H1 (cell line): ENCODE results near the gene SYTL1. TPM values are rescaled to one million over a fixed set of nuclear protein-coding genes. Genes with fewer than 3 reads are reported as not detected.

Source experiments
- CTCF ChIA-PET: fragments of 300-600 bp; sonication (Branson Sonifier 250); formaldehyde crosslinking; loops from one replicate; lab custom pipeline; 2021; ENCODE audit not compliant: partially characterized antibody; lab: Charles Lee
- POLR2A ChIA-PET: fragments of 300-600 bp; sonication (Branson Sonifier 250); formaldehyde crosslinking; loops from one replicate; lab custom pipeline; 2021; ENCODE audit warnings: inconsistent platforms; ENCODE audit not compliant: partially characterized antibody; lab: Charles Lee
- DNase-seq, 2 experiments: peaks; one replicate each; pipeline versions ENCODE4 v3.0.0 to v3.0.0-alpha.2; 2010 to 2022; ENCODE audit warnings: low spot score in 2 of 2, low read depth in 1 of 2, mixed read lengths in 1 of 2
- FAIRE-seq: peaks from 2 replicates; lab custom pipeline; 2011; peaks lifted over from hg19 to GRCh38; lab: Jason Lieb, UNC
- H2AFZ ChIP-seq: 2 replicates; pipeline ENCODE4 v1.8.1; 2012; ENCODE audit warnings: low read length, inconsistent platforms
- H2AK5ac ChIP-seq: 2 replicates; pipeline ENCODE4 v1.6.1; 2013; ENCODE audit warnings: low read depth, low read length
- H2BK120ac ChIP-seq: replicated peaks from 2 replicates; pipeline ENCODE3; 2013; ENCODE audit warnings: low read depth, low read length, inconsistent platforms
- H2BK12ac ChIP-seq: 2 replicates; pipeline ENCODE4 v1.6.1; 2013; ENCODE audit warnings: low read depth, low read length
- H2BK15ac ChIP-seq: 2 replicates; pipeline ENCODE4 v1.6.1; 2013; ENCODE audit warnings: low read length
- H2BK20ac ChIP-seq: 2 replicates; pipeline ENCODE4 v1.6.1; 2013; ENCODE audit warnings: low read length
- H2BK5ac ChIP-seq: 2 replicates; pipeline ENCODE4 v1.6.1; 2013; ENCODE audit warnings: low read depth, low read length
- H3K14ac ChIP-seq: 2 replicates; pipeline ENCODE4 v1.6.1; 2013; ENCODE audit warnings: inconsistent platforms; ENCODE audit not compliant: insufficient read length
- H3K18ac ChIP-seq: 2 replicates; pipeline ENCODE4 v1.6.1; 2013; ENCODE audit warnings: low read length; ENCODE audit errors: extremely low read depth
- H3K23ac ChIP-seq: 2 replicates; pipeline ENCODE4 v1.6.1; 2013; ENCODE audit warnings: inconsistent platforms; ENCODE audit not compliant: insufficient read length
- H3K23me2 ChIP-seq: 2 replicates; pipeline ENCODE4 v1.6.1; 2013; ENCODE audit warnings: low read depth, low read length
- H3K27ac ChIP-seq: 2 replicates; pipeline ENCODE4 v1.6.1; 2011; ENCODE audit warnings: low read depth, low read length, inconsistent platforms
- H3K27me3 ChIP-seq, 4 experiments: replicated peaks in 1 of 4; 1 replicate in 1 of 4; 2 replicates in 3 of 4; pipeline versions ENCODE4 v1.6.1 to v1.8.1; 2011 to 2013; ENCODE audit warnings: low read length in 3 of 4, mild to moderate bottlenecking in 3 of 4, inconsistent platforms in 2 of 4, mixed read lengths in 2 of 4, moderate library complexity in 1 of 4; ENCODE audit not compliant: control insufficient read depth in 3 of 4, insufficient read depth in 3 of 4; ENCODE audit errors: extremely low read depth in 1 of 4
- H3K36me3 ChIP-seq, 4 experiments: 2 replicates each; pipeline versions ENCODE4 v1.6.1 to v1.8.1; 2011 to 2013; ENCODE audit warnings: mild to moderate bottlenecking in 4 of 4, low read length in 3 of 4, moderate library complexity in 2 of 4, control low read depth in 1 of 4, inconsistent platforms in 1 of 4; ENCODE audit not compliant: insufficient read depth in 4 of 4, control insufficient read depth in 2 of 4
- H3K4ac ChIP-seq: replicated peaks from 2 replicates; pipeline ENCODE3; 2013; ENCODE audit warnings: low read length, low read depth, mixed read lengths, inconsistent platforms; ENCODE audit not compliant: insufficient read length
- H3K4me1 ChIP-seq, 4 experiments: replicated peaks in 1 of 4; 1 replicate in 1 of 4; 2 replicates in 3 of 4; pipeline versions ENCODE4 v1.6.1 to v1.8.1; 2011 to 2013; ENCODE audit warnings: low read length in 3 of 4, inconsistent platforms in 2 of 4, mixed read lengths in 1 of 4; ENCODE audit not compliant: insufficient read depth in 4 of 4, control insufficient read depth in 3 of 4
- H3K4me2 ChIP-seq, 2 experiments: 2 replicates each; pipeline versions ENCODE4 v1.6.1 to v1.8.1; 2011 to 2013; ENCODE audit warnings: low read depth in 2 of 2, low read length in 2 of 2, control low read depth in 1 of 2, inconsistent platforms in 1 of 2, mild to moderate bottlenecking in 1 of 2; ENCODE audit not compliant: insufficient read depth in 1 of 2
- H3K4me3 ChIP-seq, 4 experiments: fragments of 200-600, 300-600 bp in 1 of 4; sonication (generic), shearing (Covaris generic), sonication (Bioruptor Twin) in 1 of 4; 2 replicates each; pipeline versions ENCODE4 v1.5.1 to v1.8.1; 2011 to 2016; ENCODE audit warnings: low read length in 4 of 4, low read depth in 3 of 4, control low read depth in 2 of 4, inconsistent platforms in 2 of 4, mild to moderate bottlenecking in 2 of 4, mixed read lengths in 1 of 4, moderate library complexity in 1 of 4; ENCODE audit not compliant: insufficient read depth in 2 of 4; ENCODE audit errors: extremely low read depth in 1 of 4
- H3K56ac ChIP-seq: replicated peaks from 2 replicates; pipeline ENCODE3; 2013; ENCODE audit warnings: low read depth, mild to moderate bottlenecking, mixed read lengths, low read length, inconsistent platforms; ENCODE audit not compliant: insufficient read length
- H3K79me1 ChIP-seq: 2 replicates; pipeline ENCODE4 v1.6.1; 2013; ENCODE audit warnings: low read depth, low read length, control low read depth
- H3K79me2 ChIP-seq, 2 experiments: 2 replicates each; pipeline versions ENCODE4 v1.6.1 to v1.8.1; 2012 to 2013; ENCODE audit warnings: low read length in 2 of 2, mild to moderate bottlenecking in 2 of 2, inconsistent platforms in 1 of 2; ENCODE audit not compliant: insufficient read depth in 2 of 2, control insufficient read depth in 1 of 2
- H3K9ac ChIP-seq, 4 experiments: replicated peaks in 1 of 4; 1 replicate in 1 of 4; 2 replicates in 3 of 4; pipeline versions ENCODE4 v1.6.1 to v1.8.1; 2011 to 2013; ENCODE audit warnings: low read depth in 3 of 4, low read length in 3 of 4, control low read depth in 2 of 4, mild to moderate bottlenecking in 2 of 4, moderate library complexity in 2 of 4, inconsistent platforms in 1 of 4; ENCODE audit errors: extremely low read depth in 1 of 4
- H3K9me3 ChIP-seq, 2 experiments: 2 replicates each; pipeline versions ENCODE4 v1.6.1 to v1.8.1; 2012 to 2013; ENCODE audit warnings: mild to moderate bottlenecking in 2 of 2, moderate library complexity in 2 of 2, control low read depth in 1 of 2, inconsistent platforms in 1 of 2, low read depth in 1 of 2, low read length in 1 of 2, mixed read lengths in 1 of 2; ENCODE audit not compliant: insufficient read depth in 2 of 2
- H4K20me1 ChIP-seq, 2 experiments: replicated peaks in 1 of 2; 2 replicates each; pipeline versions ENCODE3 to v1.8.1; 2011 to 2013; ENCODE audit warnings: inconsistent platforms in 2 of 2, low read length in 2 of 2, mild to moderate bottlenecking in 1 of 2; ENCODE audit not compliant: insufficient read depth in 2 of 2, control insufficient read depth in 1 of 2
- H4K5ac ChIP-seq: 2 replicates; pipeline ENCODE4 v1.6.1; 2013; ENCODE audit warnings: low read length, low read depth, mixed read lengths, inconsistent platforms; ENCODE audit not compliant: insufficient read length
- H4K8ac ChIP-seq: 2 replicates; pipeline ENCODE4 v1.8.0; 2013; ENCODE audit warnings: mild to moderate bottlenecking, moderate library complexity, low read length, inconsistent platforms; ENCODE audit not compliant: insufficient read depth; ENCODE audit errors: extremely low read depth
- H4K91ac ChIP-seq: replicated peaks from 2 replicates; pipeline ENCODE3; 2013; ENCODE audit warnings: low read length, mixed read lengths, inconsistent platforms; ENCODE audit not compliant: insufficient read length
- HDAC2 ChIP-seq, 2 experiments: fragments of 300-600 bp in 1 of 2; sonication (generic) in 1 of 2; IDR thresholded peaks; 2 replicates each; pipeline ENCODE4 v1.6.1; 2011 to 2012; ENCODE audit warnings: low read depth in 2 of 2, low read length in 2 of 2, mild to moderate bottlenecking in 2 of 2, moderate library complexity in 2 of 2, borderline replicate concordance in 1 of 2, inconsistent platforms in 1 of 2
- TEAD4 ChIP-seq: IDR thresholded peaks from 2 replicates; pipeline ENCODE4 v1.6.1; 2012; ENCODE audit warnings: low read depth, low read length, inconsistent platforms, mixed read lengths
- WGBS, 2 experiments: shearing (Covaris generic) in 1 of 2; methylation state at CpG; one replicate each; pipeline versions ENCODE4 v1.1.6 to v1.1.7; 2013 to 2015; ENCODE audit warnings: low lambda C conversion rate in 2 of 2, mixed read lengths in 2 of 2, inconsistent platforms in 1 of 2, low coverage in 1 of 2, missing lambda C conversion rate in 1 of 2; ENCODE audit not compliant: insufficient replicate concordance in 2 of 2, insufficient coverage in 1 of 2, insufficient read length in 1 of 2; ENCODE audit errors: extremely low coverage in 1 of 2, missing lambda C conversion rate in 1 of 2; 5-methylcytosine and 5-hydroxymethylcytosine counted together
- polyA plus RNA-seq, 7 experiments: library from polyadenylated mRNA; depleted of rRNA in 3 of 7; stranded (reverse) in 5 of 7; unstranded in 2 of 7; fragments of >200 nt in 5 of 7; fragments of 200-250 nt in 2 of 7; gene quantifications; 1 replicate in 5 of 7; 2 replicates in 1 of 7; 4 replicates in 1 of 7; pipeline versions ENCODE4 v1.2.1 to v1.2.3, GENCODE V29; 2011 to 2013; ENCODE audit warnings: missing spikeins in 2 of 7, mixed read lengths in 2 of 7
- total RNA-seq: library from RNA; stranded (reverse); fragmentation: NEBNext Ultra II Directional; extraction: Animal tissue kit (Norgen Biotek cat#: 25700); gene quantifications from 2 replicates; pipeline ENCODE4 v1.2.1, GENCODE V29; 2021

The SYTL1 gene
- total and polyA plus RNA-seq, 2 of the 8 experiments (the other 6 are each of a cell fraction or from before 2014, with no cell fraction given) = 6.4 to 19.5 TPM

GRCh38 chr1:27301582-27302199, 40.1 kb upstream of the SYTL1 start:
- no peaks in the 10 kb centered on the region for H3K9me3 ChIP-seq
- H3K4me1 ChIP-seq = peaks cover 3 to 26% (median 14%) of the 10 kb centered on the region in 4 experiments
- no peaks in the 10 kb centered on the region for H3K27me3 ChIP-seq
- POLR2A ChIA-PET = interaction anchor here (0.8 to 2.5 kb wide), 11 partner anchors 16 to 507 kb away, joined by 3 to 10 read pairs (median 3); partner anchors contain the start of gene CD164L2
- no peaks in the 10 kb centered on the region for H3K36me3 ChIP-seq
- CTCF ChIA-PET = interaction anchor here (0.6 to 17.9 kb wide), 36 partner anchors 11 to 1886 kb away, joined by 3 to 321 read pairs (median 6); partner anchors contain the start of genes AHDC1, CD164L2, GPR3 and MAP3K6
- H3K23ac ChIP-seq = no peak overlapping the region
- H3K79me1 ChIP-seq = no peaks in the 10 kb centered on the region
- H2BK5ac ChIP-seq = peak overlapping the region; percentile 71; the same call in 1 of the 2 replicates
- FAIRE-seq = no peak
- H3K23me2 ChIP-seq = no peaks in the 10 kb centered on the region
- no peak overlapping the region for H4K5ac ChIP-seq
- H3K56ac ChIP-seq = no peak overlapping the region
- H4K8ac ChIP-seq = no peak overlapping the region
- no peaks in the 10 kb centered on the region for H3K79me2 ChIP-seq
- no peak for DNase-seq
- peak overlapping the region in 1 of 2 experiments; percentile 26; a peak in 2 of 4 replicates for H3K4me2 ChIP-seq
- no peak overlapping the region for H3K9ac ChIP-seq
- no peak overlapping the region for H4K91ac ChIP-seq
- peak overlapping the region; percentile 51; the same call in 1 of the 2 replicates for H2BK15ac ChIP-seq
- H2BK20ac ChIP-seq = peak overlapping the region; percentile 89
- 0 out of 2 replicates have a peak, but pooled peaks have one; percentile 31 for TF ChIP-seq TEAD4
- TF ChIP-seq HDAC2 (IDR thresholded peaks at IDR 0.05; ENCODE audit: borderline replicate concordance in 1 of 2, low read depth in 2 of 2, low read length in 2 of 2) = no peak
- no peak overlapping the region for H3K4me3 ChIP-seq
- H2AFZ ChIP-seq = no peak overlapping the region
- H2AK5ac ChIP-seq = 0 out of 2 replicates have a peak overlapping the region, but pooled peaks have one; percentile 29
- no peak overlapping the region for H3K18ac ChIP-seq
- 73% methylated on average over 10 of the region's 10 CpGs; no CpG with 5 or more reads in 1 of the 2 experiments for WGBS, 2 experiments
- H2BK12ac ChIP-seq = peak overlapping the region; percentile 12; the same call in 1 of the 2 replicates
- H3K14ac ChIP-seq = no peak overlapping the region
- no peak overlapping the region for H2BK120ac ChIP-seq
- H4K20me1 ChIP-seq = no peaks in the 10 kb centered on the region
- no peak overlapping the region for H3K27ac ChIP-seq
- H3K4ac ChIP-seq = no peak overlapping the region
